ENCODE data around the gene PTCH1.
A peak's percentile ranks its signal among the peaks of the same experiment; 100 is the strongest.

PTCH1 gene

GRCh38 chr9:95437559-95437958, 79.2 kb downstream of the PTCH1 start:
- no peak for DNase-seq

- DNase-seq, result no peak
Measured at GRCh38 chr9:95436416-95436815, 80.4 kb downstream of the PTCH1 start.

GRCh38 chr9:95435074-95435728, 81.6 kb downstream of the PTCH1 start:
- no peak for DNase-seq

GRCh38 chr9:95434116-95435073, 82.4 kb downstream of the PTCH1 start:
- peak; percentile 6 to 12 for DNase-seq

GRCh38 chr9:95433096-95433819, 83.5 kb downstream of the PTCH1 start:
- peak; percentile 47 to 48 for DNase-seq

GRCh38 chr9:95431286-95431685, 85.5 kb downstream of the PTCH1 start:
- DNase-seq, result no peak

GRCh38 chr9:95429948-95430620, 86.7 kb downstream of the PTCH1 start:
- no peak for DNase-seq

- no peak for DNase-seq
Measured at GRCh38 chr9:95429096-95429495, 87.7 kb downstream of the PTCH1 start.

GRCh38 chr9:95425910-95426551, 90.7 kb downstream of the PTCH1 start:
- DNase-seq, result no peak

- no peak for DNase-seq
Measured at GRCh38 chr9:95422650-95423049, 94.1 kb downstream of the PTCH1 start.

- DNase-seq, result no peak
Measured at GRCh38 chr9:95420518-95420917, 96.3 kb downstream of the PTCH1 start.

GRCh38 chr9:95419444-95419843, 97.3 kb downstream of the PTCH1 start:
- DNase-seq, result no peak

GRCh38 chr9:95415158-95415557, 101.6 kb downstream of the PTCH1 start:
- no peak for DNase-seq

- no peak for DNase-seq
Measured at GRCh38 chr9:95413793-95414192, 103.0 kb downstream of the PTCH1 start.

GRCh38 chr9:95411054-95411892, 105.5 kb downstream of the PTCH1 start:
- DNase-seq, result no peak

GRCh38 chr9:95409650-95410426, 106.9 kb downstream of the PTCH1 start:
- peak; percentile 25 to 63 for DNase-seq

- DNase-seq, result no peak
Measured at GRCh38 chr9:95407524-95407923, 109.2 kb downstream of the PTCH1 start.

GRCh38 chr9:95406121-95406520, 110.7 kb downstream of the PTCH1 start:
- DNase-seq, result peak; percentile 6 to 32

- no peak for DNase-seq
Measured at GRCh38 chr9:95399261-95399660, 117.5 kb downstream of the PTCH1 start.
